NCI-H82 treated with DMSO at 0.1 percent for 48 hours (cell line): ENCODE results near the gene MICAL3.

Experiments
- DNase-seq: peaks from one replicate; lab custom pipeline; 2025; ENCODE audit not compliant: unreplicated experiment; lab: John Stamatoyannopoulos, UW

MICAL3 gene

GRCh38 chr22:17976121-17976520 lies 48.2 kb downstream of the MICAL3 start:
- DNase-seq, result no peak

- DNase-seq, result no peak
Measured at GRCh38 chr22:17974703-17975372, 49.5 kb downstream of the MICAL3 start.

GRCh38 chr22:17974087-17974486 lies 50.3 kb downstream of the MICAL3 start:
- no peak for DNase-seq

- DNase-seq, result no peak
Measured at GRCh38 chr22:17973217-17973616, 51.1 kb downstream of the MICAL3 start.

GRCh38 chr22:17972385-17973191 lies 51.8 kb downstream of the MICAL3 start:
- no peak for DNase-seq

GRCh38 chr22:17971711-17972110 lies 52.6 kb downstream of the MICAL3 start:
- no peak for DNase-seq

GRCh38 chr22:17970201-17970708 lies 54.1 kb downstream of the MICAL3 start:
- peak; percentile 22 for DNase-seq

- no peak for DNase-seq
Measured at GRCh38 chr22:17969701-17970113, 54.7 kb downstream of the MICAL3 start.

GRCh38 chr22:17968126-17968525 lies 56.2 kb downstream of the MICAL3 start:
- no peak for DNase-seq

GRCh38 chr22:17966403-17966717 lies 58.0 kb downstream of the MICAL3 start:
- DNase-seq, result no peak

- no peak for DNase-seq
Measured at GRCh38 chr22:17965538-17966402, 58.6 kb downstream of the MICAL3 start.

- no peak for DNase-seq
Measured at GRCh38 chr22:17964643-17965042, 59.7 kb downstream of the MICAL3 start.

GRCh38 chr22:17964156-17964555 lies 60.2 kb downstream of the MICAL3 start:
- no peak for DNase-seq

- DNase-seq, result no peak
Measured at GRCh38 chr22:17963015-17963414, 61.3 kb downstream of the MICAL3 start.

GRCh38 chr22:17962168-17962567 lies 62.2 kb downstream of the MICAL3 start:
- no peak for DNase-seq

GRCh38 chr22:17961446-17961729 lies 63.0 kb downstream of the MICAL3 start:
- DNase-seq, result no peak

- DNase-seq, result no peak
Measured at GRCh38 chr22:17960695-17961445, 63.5 kb downstream of the MICAL3 start.

- DNase-seq, result no peak
Measured at GRCh38 chr22:17960011-17960410, 64.3 kb downstream of the MICAL3 start.

- DNase-seq, result no peak
Measured at GRCh38 chr22:17958166-17958565, 66.2 kb downstream of the MICAL3 start.

GRCh38 chr22:17957693-17958092 lies 66.7 kb downstream of the MICAL3 start:
- no peak for DNase-seq

- DNase-seq, result no peak
Measured at GRCh38 chr22:17957204-17957603, 67.2 kb downstream of the MICAL3 start.
